GM21447 (cell line): ENCODE data around the gene TMEM186.
"Not testable (repeated sequence)": the region's sequence is repeated elsewhere in the genome, so short reads cannot be mapped to it uniquely, and the experiment has no call there.

ENCODE experiments used
- ATAC-seq: cut with Tn5 transposase; IDR thresholded peaks from one replicate; pipeline ENCODE4 v1.9.1; 2021; ENCODE audit not compliant: unreplicated experiment

Gene TMEM186

DNA sequence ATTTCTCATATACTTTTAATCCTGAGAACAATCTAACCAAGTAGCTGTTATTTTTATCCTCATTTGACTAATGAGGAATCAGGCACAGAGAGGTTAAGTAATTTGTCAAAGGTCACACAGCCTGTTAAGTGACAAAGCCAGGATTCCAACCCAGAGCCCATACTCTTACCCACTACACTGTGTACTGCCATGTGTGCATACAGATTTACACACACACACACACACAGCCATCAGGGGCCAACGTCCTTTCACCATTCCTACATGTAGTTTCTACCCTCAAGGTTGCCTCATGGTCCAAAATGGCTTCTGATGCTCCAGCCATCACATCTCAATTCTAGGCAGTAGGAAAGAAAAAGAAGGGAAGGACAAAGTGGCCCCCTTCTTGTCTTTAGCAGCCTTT, 22.1 kb downstream of the TMEM186 start:
- no peak for ATAC-seq

DNA sequence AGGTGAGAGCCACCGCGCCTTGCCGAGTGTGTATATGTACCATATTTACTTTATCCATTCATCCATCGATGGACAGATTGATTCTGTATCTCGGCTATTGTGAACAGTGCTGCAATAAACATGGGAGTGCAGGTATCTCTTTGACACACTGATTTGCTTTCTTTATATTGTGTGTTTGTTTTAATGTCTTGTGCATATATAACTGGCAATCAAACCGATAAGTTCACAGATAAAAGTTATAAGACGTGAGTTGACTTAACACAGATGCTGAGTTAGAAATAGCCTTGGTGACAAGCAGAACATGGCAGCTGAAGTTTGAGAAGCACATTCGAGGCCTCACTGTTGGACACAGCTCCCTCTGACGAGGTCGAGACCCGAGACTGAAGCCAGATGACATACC, 23.2 kb downstream of the TMEM186 start:
- ATAC-seq = no peak

- no peak for ATAC-seq
These were observed 23.9 kb downstream of the TMEM186 start for GRCh38 chr16:8773537-8773936.

GRCh38 chr16:8768692-8769091, 28.7 kb downstream of the TMEM186 start:
- no peak for ATAC-seq

DNA sequence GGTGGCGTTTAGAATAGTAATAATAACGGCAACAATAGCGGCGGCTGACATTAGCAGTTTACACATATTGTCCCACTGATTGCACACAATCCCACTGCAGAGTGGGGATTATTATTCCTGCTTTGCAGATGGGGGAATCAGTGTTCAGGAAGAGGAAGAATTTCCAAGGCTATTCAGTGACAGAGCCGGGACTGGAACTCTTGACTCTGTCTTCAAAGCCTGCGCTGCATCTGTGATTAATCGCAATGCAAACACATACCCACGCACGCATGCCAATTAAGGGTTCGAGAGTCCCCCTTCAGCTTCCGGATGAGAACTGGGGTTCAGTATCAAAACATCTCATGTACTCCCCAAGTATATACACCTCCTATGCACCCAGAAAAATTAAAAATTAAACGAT, 29.2 kb downstream of the TMEM186 start:
- no peak for ATAC-seq

- no peak for ATAC-seq
These were observed 30.3 kb downstream of the TMEM186 start for GRCh38 chr16:8767176-8767575.

DNA sequence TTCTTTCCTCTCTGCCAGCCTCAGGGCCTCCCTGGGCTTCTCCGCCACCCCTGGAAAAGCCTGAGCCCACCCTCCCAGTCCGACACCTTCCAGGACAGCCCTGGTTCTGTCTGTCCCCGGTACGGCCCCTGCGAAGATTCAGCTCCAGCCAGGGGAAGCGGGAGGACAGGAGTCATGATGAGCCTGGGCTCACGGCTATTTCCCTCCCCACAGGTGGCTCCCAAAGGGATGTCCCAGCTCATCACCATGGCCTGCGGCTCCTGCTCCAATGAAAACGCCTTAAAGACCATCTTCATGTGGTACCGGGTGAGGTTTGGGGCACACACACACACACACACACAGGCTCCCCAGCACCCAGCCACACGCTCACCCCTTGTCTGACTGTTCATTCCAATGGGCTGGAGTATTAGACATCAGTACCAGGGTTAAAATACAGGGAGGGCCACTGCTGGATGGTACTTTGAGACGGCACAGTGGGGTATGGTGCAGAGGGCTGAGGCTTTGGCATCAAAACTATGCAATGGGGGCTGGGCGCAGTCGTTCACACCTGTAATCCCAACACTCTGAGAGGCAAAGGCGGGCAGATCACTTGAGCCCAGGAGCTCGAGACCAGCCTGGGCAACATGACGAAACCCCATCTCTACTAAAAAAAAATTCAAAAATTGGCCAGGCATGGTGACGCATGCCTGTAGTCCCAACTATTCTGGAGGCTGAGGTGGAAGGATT, 32.8 kb downstream of the TMEM186 start:
- ATAC-seq = no peak

- no peak for ATAC-seq
These were observed 33.5 kb downstream of the TMEM186 start for GRCh38 chr16:8763899-8764298.

DNA sequence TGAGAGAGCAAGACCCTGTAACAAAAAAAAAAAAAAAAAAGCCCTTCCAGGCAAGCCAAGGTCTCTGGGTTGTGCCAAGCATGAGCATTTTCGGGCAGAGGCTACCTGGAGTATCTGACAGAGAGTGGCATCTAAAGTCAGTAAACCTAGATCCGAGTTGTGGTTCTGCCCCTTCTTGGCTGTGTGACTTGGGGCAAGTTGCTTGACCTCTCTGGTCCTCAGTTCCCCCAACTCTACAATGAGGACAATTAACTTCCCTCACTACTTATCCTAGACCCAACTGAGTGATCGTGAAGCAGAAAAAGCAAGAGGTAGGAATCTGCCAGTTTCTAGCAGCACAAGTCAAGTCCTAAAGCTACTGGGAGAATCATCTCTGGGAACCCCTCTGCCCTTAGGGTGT, 34.4 kb downstream of the TMEM186 start:
- no peak for ATAC-seq

DNA sequence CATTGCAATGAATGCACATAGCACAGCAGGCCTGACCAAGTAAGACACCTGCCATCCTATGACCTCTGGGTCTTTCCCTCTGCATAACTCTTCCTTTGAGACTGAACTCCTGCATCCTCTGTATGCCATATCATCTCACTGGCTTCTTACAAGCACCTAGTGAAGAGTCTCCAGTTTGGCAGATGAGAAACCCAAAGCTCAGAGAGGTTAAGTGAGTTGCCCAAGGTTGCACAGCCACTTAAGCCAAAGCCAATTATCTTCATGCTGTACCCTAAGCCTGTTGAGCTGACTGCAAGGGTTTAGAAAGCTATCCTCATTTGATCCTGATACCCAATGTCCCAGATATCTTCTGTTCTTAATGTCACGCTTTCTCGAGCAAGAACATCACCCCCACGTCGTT, 35.2 kb downstream of the TMEM186 start:
- no peak for ATAC-seq

- ATAC-seq = no peak
These were observed 36.4 kb downstream of the TMEM186 start for GRCh38 chr16:8761078-8761477.

DNA sequence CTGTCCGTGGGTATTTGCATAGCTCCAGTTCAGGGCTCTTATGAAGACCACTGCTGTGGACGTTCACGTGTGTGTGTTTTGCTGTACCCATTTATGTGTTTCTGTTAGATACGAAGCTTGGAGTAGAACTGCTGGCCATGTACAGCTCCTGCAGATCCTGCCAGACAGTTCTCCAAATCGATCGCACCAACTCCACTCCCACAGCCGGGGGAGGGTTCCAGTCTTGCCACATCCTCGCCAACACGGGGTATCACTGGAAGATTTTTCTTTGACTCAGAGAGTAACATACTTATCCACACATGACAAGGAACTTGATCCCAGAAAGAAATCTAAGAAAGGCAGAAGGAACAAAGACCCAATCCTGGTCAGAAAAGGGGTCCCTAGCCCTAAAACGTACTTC, 37.4 kb downstream of the TMEM186 start:
- no peak for ATAC-seq

- no peak for ATAC-seq
These were observed 39.4 kb downstream of the TMEM186 start for GRCh38 chr16:8758022-8758421.

DNA sequence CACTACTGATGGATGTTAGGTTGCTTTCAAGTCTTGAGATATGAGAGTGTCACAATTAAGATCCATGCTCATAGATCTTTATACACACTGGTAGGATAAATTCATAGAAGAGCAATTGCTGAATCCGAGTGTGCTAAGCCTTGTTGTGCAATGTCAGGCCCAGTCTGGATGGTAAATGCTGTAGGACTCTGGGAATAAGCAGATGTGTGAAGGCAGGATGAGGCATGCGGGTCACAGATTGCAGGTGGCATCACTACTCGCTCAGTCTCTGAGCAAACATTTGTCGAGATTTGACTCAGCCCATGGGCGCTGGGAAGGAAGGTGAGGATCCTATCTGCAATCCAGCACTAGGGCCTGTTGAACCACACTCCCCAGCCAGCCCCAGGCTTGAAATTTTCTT, 40.7 kb downstream of the TMEM186 start:
- no peak for ATAC-seq

- no peak for ATAC-seq
These were observed 43.9 kb downstream of the TMEM186 start for GRCh38 chr16:8753416-8754054.

DNA sequence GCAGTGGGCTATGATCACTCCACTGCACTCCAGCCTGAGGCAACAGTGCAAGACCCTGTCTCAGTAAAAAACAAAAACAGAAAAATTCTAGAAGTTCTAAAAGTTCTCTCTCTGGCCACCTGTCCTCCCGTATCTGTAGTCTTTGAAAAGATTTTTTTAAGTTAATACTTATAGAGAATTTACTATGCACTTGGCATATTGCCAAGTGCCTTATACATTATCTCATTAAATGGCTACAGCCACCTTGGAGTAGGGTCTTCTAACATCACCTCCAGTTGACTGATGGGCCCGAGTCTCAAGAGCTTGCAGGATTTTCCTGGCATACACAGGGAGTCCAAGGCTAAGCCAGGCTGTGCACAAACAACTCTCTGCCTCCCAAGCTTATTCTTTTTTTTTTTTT, 44.7 kb downstream of the TMEM186 start:
- no peak for ATAC-seq

DNA sequence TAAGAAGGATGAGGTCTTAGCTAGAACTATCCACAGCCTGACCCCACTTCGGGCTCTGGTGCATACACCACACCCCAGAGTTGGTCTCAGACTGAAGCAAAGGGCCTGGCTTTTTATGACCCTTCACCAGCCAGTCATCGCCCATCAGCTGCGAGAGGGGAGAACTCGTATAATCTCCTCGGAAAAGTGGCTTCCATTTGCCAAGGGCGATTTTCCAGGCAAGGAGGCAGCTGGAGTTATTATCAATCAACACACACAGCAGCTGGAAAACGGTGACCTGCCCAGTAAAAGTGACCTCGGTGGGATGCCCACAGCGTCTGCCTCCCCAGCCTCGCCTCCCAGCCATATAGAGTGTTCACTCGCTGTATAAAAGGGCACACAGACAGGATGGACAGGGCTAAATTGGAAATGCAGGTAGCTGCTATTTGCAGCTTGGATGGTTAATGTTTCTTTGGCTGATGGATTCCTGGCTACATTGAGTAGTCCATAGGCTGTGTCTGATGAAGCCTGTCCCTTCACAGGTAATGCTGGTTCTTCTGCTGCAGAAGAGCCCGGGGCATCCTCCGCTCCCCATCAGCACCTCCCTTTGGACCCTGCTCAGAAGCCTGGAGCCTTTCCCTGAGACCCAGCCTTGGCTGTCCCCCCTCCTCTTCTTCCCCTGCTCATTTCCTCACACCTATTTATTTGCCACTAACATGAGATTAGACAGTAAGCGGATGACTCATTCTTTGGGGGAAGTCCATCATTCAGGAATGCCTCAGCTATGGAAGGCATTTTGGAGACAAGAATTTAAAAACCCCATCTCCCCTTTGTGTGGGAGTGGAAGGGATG, 45.7 kb downstream of the TMEM186 start:
- no peak for ATAC-seq

DNA sequence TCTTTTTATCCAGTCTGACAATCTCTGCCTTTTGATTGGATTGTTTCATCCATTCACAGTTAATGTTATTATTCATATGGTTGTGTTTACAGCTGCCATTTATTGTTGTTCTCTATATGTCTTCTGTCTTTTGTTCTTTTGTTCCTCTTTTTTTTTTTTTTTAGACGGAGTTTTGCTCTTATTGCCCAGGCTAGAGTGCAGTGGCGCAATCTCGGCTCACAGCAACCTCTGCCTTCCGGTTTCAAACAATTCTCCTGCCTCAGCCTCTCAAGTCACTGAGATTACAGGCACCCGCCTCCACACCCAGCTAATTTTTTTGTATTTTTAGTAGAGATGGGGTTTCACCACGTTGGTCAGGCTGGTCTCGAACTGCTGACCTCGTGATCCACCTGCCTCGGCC, 48.5 kb downstream of the TMEM186 start:
- not testable (repeated sequence) for ATAC-seq
